Right lobe of liver (tissue), 6 donors: ENCODE results near the gene PDIK1L. TPM values are rescaled to one million over a fixed set of nuclear protein-coding genes. Genes with fewer than 3 reads are reported as not detected.
"Not testable (repeated sequence)": the region's sequence is repeated elsewhere in the genome, so short reads cannot be mapped to it uniquely, and the experiment has no call there.

Experiments used
- ATAC-seq, 4 donors: fragments of 200-7000 bp; cut with Tn5 transposase; one replicate each; pipeline ENCODE4 v1.9.1; 2020; ENCODE audit warnings: mild to moderate bottlenecking in 4 of 4, moderate library complexity in 4 of 4
- DNase-seq, 3 donors: peaks; one replicate each; pipeline ENCODE4 v3.0.0-alpha.2; 2020
- H3K27ac ChIP-seq, 3 donors: fragments of 200-600 bp; one replicate each; pipeline ENCODE4 v1.8.0; 2022
- H3K27me3 ChIP-seq, 2 donors: fragments of 200-600 bp; one replicate each; pipeline ENCODE4 v1.8.0; 2022
- H3K36me3 ChIP-seq, 4 donors: fragments of 200-600 bp; sonication (generic) in 1 of 4; one replicate each; pipeline versions ENCODE4 v1.5.1 to v1.8.0; 2017 to 2022; ENCODE audit warnings: control low read depth in 1 of 4
- H3K4me1 ChIP-seq, 4 donors: fragments of 200-600 bp; sonication (generic) in 1 of 4; one replicate each; pipeline versions ENCODE4 v1.5.1 to v1.8.0; 2017 to 2022; ENCODE audit warnings: control low read depth in 1 of 4
- H3K4me3 ChIP-seq, 3 donors: fragments of 200-600 bp; one replicate each; pipeline ENCODE4 v1.8.0; 2022
- H3K9me3 ChIP-seq, 4 donors: fragments of 200-600 bp; sonication (generic) in 1 of 4; one replicate each; pipeline versions ENCODE4 v1.5.1 to v1.8.0; 2017 to 2022; ENCODE audit warnings: control low read depth in 1 of 4
- CTCF ChIP-seq, 4 donors: fragments of 200-600 bp in 3 of 4; fragments of 450-650 bp in 1 of 4; IDR thresholded peaks; one replicate each; pipeline versions ENCODE4 v1.5.1 to v1.8.0; 2016 to 2022; ENCODE audit warnings: antibody characterized with exemption in 4 of 4, mild to moderate bottlenecking in 2 of 4
- POLR2A ChIP-seq: fragments of 450-650 bp; IDR thresholded peaks from one replicate; pipeline ENCODE4 v1.6.1; 2017; ENCODE audit warnings: antibody characterized with exemption, mild to moderate bottlenecking
- whole genome bisulfite sequencing: methylation state at CpG from one replicate; pipeline ENCODE4 v1.1.6; 2018; ENCODE audit warnings: low coverage, low lambda C conversion rate; ENCODE audit not compliant: insufficient coverage; ENCODE audit errors: missing lambda C conversion rate; 5-methylcytosine and 5-hydroxymethylcytosine counted together
- intact Hi-C, 2 donors: fragments of 100-400 bp; cut with DNase I; formaldehyde crosslinking; loops; one replicate each; pipeline versions ENCODE4 v1.11.2 to v1.14.1; 2022
- total RNA-seq, 6 experiments: library from RNA; depleted of rRNA in 2 of 6; stranded (reverse); fragments of >200 nt in 2 of 6; fragmentation: NEBNext Ultra II Directional in 3 of 6; extraction: Animal tissue kit (Norgen Biotek cat#: 25700) in 3 of 6; gene quantifications; one replicate each; pipeline versions ENCODE4 v1.1.0 to v1.2.4, GENCODE V29; 2016 to 2023
- donor health status: DM: no; HTN: yes; CAD: no.
- donor health status: DM: no; HTN: no; CAD: no.
- donor health status: DM: no; HTN: no; CAD: no.
- donor health status: DM: no; HTN: yes; CAD: no.
- donor health status: DM: no; HTN: yes; CAD: no.

Gene PDIK1L
- total RNA-seq, 6 experiments from 2014 or later: 3.8 to 7.5 (median 5.1) TPM

- H3K36me3 ChIP-seq: no peaks in the 10 kb centered on the region
- no peaks in the 10 kb centered on the region for H3K4me1 ChIP-seq
- no peaks in the 10 kb centered on the region for H3K9me3 ChIP-seq
- no peak overlapping the region for H3K4me3 ChIP-seq
- no peaks in the 10 kb centered on the region for H3K27me3 ChIP-seq
- TF ChIP-seq CTCF (IDR thresholded peaks at IDR 0.05): no peak
- TF ChIP-seq POLR2A: no peak
- intact Hi-C loops: no loop called here
- ATAC-seq (no peak), DNase-seq (no peak)
- H3K27ac ChIP-seq: no peak overlapping the region
Observed at GRCh38 chr1:26097696-26098095, 13.9 kb upstream of the PDIK1L start.

GRCh38 chr1:26098602-26099001 is 13.0 kb upstream of the PDIK1L start:
- Histone ChIP-seq H3K4me1 (no peaks in the 10 kb centered on the region), H3K27me3 (no peaks in the 10 kb centered on the region), H3K4me3 (no peak overlapping the region), H3K27ac (no peak overlapping the region), H3K9me3 (no peaks in the 10 kb centered on the region), H3K36me3 (no peaks in the 10 kb centered on the region)
- DNase-seq (no peak), ATAC-seq (no peak)
- 88% methylated on average over 4 of the region's 4 CpGs for WGBS
- no peak for TF ChIP-seq CTCF (IDR thresholded peaks at IDR 0.05)
- TF ChIP-seq POLR2A: no peak
- intact Hi-C loops: no loop called here

- intact Hi-C loops: loop anchor here (5.0 kb wide), 1 partner anchor 48 kb away; no protein-coding TSS in a partner anchor
- H3K36me3 ChIP-seq: no peaks in the 10 kb centered on the region
- no peaks in the 10 kb centered on the region for H3K27me3 ChIP-seq
- DNase-seq: no peak
- no peaks in the 10 kb centered on the region for H3K4me1 ChIP-seq
- WGBS: 73% methylated on average over 2 of the region's 3 CpGs
- H3K4me3 ChIP-seq: no peak overlapping the region
- ATAC-seq: no peak
- H3K9me3 ChIP-seq: no peaks in the 10 kb centered on the region
- H3K27ac ChIP-seq: no peak overlapping the region
- TF ChIP-seq POLR2A: no peak
- no peak for TF ChIP-seq CTCF (IDR thresholded peaks at IDR 0.05)
Observed at GRCh38 chr1:26099780-26100179, 11.8 kb upstream of the PDIK1L start.

- not testable (repeated sequence) for DNase-seq, H3K27me3 ChIP-seq, H3K36me3 ChIP-seq, H3K4me3 ChIP-seq, H3K27ac ChIP-seq, ATAC-seq, H3K4me1 ChIP-seq, H3K9me3 ChIP-seq
- WGBS: 64% methylated on average over 8 of the region's 10 CpGs
- intact Hi-C loops: loop anchor here (5.0 kb wide), 1 partner anchor 47 kb away; no protein-coding TSS in a partner anchor
Observed at GRCh38 chr1:26100204-26100603, 11.4 kb upstream of the PDIK1L start.

- Histone ChIP-seq H3K27me3 (no peaks in the 10 kb centered on the region), H3K9me3 (no peaks in the 10 kb centered on the region), H3K27ac (no peak overlapping the region), H3K4me3 (no peak overlapping the region), H3K4me1 (no peaks in the 10 kb centered on the region), H3K36me3 (no peaks in the 10 kb centered on the region)
- ATAC-seq (no peak), DNase-seq (no peak)
- TF ChIP-seq CTCF (IDR thresholded peaks at IDR 0.05) (no peak), POLR2A (no peak)
- intact Hi-C loops: loop anchor here (5.0 kb wide), 1 partner anchor 45 kb away; no protein-coding TSS in a partner anchor
- 71% methylated on average over 3 of the region's 3 CpGs for WGBS
Observed at GRCh38 chr1:26102119-26102518, 9.5 kb upstream of the PDIK1L start.
